NOMO-1 treated with dmso at 0.1 percent for 144 hours (cell line): ENCODE measurements around the gene SOX5.

Experiments
- DNase-seq: peaks from one replicate; lab custom pipeline; 2025; ENCODE audit not compliant: unreplicated experiment; lab: John Stamatoyannopoulos, UW

The SOX5 gene

DNA sequence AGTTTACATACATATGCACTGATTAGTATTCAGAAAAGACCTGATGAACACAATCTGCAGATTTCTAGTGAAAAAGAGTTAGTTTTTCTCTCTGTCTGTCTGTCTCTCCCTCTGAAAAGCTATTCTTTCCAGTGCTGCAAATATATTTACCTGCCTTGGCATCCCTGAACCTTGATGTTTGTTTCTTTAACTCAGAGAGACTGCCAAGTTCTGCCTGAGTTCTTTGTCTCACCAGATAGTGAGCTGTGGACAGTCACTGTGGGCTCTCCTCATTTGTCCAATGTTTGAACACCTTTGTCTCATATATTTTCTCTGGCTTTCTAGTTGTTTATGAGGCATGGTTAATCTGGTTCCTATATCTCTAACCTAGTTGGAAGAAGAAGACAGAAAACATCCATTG is 250.4 kb downstream of the SOX5 start:
- DNase-seq: no peak

DNA sequence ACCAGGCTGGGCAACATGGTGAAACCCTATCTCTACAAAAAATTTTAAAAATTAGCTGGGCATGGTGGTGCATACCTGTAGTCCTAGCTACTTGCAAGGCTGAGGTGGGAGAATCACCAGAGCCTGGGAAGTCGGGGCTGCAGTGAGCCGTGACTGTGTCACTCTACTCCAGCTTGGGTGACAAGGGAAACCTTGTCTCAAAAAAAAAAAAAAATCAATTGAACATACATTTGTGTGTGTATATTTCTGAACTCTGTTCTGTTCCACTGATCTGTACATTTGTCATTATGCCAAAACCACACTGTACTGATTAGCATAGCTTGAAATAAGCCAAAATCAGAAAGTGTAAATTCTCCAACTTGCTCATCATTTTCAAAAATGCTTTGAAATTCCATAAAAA is 254.6 kb downstream of the SOX5 start:
- DNase-seq: no peak

DNA sequence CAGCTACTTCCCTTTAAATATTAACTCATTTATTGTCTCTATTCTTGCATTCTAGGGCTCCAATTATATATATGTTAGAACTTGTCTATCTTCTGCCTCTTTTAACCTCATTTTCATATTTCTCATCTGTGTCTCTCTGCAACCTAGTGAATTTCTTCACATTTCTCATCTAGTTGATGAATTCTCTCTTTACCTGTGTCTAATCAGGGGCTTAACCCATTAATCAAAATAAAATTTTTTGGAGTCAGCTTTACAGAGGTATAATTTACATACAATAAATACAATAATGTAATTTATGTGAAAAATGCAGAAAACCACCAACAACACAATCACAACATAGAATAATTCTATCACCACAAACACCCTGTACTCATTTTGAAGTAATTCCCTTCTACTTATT is 255.2 kb downstream of the SOX5 start:
- no peak for DNase-seq

DNA sequence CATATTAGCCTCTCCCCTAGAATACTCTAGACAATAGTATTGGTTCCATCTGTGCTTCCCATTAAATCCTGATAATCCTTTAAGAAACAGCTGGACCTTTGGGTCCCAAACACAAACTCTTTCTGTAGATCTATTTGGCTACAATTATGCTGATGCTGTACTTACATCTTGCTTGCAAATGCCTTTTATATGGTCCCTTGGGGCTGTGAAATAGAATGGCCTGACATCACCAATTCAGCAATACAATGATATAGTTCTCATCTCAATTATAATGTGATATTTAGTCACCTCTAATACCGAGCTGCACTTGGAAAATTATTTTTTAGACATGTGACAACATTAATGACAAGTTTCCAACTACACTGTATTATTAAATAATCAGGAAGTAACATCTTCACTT is 261.5 kb downstream of the SOX5 start:
- DNase-seq: no peak

DNA sequence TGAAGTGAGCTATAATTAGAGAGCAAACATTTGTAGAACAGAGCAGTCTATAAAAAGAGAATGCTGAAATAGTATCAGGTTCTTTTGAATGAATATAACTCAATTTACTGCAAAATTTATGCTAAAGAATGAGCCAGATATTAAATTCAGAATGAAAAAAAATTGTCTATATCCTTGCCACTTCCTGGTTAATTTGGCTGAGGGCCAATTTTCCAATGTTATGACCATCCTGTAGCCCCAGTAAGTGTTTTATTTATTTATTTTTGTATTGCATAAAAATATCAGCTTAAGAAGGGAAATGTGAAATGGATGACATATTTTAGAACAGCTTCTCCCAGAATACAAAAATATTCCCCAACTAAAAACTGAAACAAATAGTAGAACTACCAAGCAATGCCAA is 263.4 kb downstream of the SOX5 start:
- DNase-seq: no peak

DNA sequence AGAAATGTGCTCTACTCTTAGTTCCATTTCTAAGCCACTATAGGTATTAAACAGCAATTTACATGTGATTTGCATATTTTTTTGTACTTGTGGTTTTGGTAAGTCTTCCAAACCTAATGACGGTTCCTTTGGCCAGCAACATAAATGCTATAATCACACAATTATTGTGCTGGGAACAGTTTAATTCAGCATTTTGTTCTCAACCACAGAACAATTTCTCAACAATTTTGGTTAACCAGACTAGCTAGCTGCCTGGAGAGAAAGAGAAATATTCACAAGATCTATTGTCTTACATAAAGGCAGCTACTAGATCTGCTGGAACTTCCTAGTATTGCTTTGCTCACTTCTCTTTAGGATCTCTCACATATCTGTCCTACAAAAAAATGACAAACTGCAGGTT is 265.3 kb downstream of the SOX5 start:
- peak; percentile 77 for DNase-seq

DNA sequence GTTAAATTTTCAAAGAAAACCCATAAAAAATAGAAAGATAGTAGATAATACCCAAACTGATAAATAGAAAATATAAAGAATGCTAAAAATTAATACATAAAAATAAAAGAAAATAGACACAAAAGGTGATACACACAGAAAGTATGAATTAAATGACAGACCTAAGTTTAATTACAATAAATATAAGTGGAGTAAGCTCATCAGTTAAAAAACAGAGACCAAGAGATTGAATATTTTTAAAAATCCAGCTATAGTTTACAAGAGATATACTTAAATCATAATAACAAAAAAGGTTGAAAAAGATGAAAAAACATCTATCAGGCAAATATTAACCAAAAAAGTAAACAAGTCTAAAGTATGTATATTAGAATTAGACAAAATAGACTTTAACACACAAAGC is 268.2 kb downstream of the SOX5 start:
- no peak for DNase-seq

DNA sequence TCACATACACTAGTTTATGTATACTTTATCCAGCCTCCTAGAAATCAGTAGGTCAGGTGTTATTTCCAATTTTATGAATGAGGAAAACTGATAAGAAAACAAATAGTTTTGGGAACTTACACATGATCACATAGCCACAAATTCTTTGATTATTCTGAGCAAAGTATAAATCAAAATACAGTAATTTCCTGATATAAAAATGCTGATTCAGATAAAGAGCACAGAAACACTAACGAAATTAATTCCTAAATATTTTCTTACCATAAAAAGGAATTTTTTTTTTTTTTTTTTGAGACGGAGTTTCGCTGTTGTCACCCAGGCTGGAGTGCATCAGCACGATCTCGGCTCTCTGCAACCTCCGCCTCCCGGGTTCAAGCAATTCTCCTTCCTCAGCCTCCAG is 275.4 kb downstream of the SOX5 start:
- DNase-seq: no peak

DNA sequence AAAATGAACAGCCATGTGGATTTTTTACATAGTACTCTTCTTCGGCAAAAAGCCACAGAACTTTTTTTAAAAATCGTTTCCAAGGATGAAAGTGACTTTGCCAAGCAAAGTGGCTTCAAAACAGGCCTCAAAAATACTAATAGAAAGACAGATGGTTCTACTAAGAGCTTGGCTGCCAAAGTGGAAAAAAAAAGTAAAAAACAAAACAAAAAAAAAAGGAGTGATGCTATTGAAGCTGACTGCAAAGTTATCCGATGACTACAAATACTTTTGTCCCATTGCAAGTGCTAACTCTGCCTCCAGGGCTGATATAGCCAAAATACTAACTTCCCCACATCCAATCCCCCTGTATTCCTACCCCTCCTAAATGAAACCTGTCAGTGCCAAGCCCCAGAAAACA is 277.6 kb downstream of the SOX5 start:
- DNase-seq: no peak

DNA sequence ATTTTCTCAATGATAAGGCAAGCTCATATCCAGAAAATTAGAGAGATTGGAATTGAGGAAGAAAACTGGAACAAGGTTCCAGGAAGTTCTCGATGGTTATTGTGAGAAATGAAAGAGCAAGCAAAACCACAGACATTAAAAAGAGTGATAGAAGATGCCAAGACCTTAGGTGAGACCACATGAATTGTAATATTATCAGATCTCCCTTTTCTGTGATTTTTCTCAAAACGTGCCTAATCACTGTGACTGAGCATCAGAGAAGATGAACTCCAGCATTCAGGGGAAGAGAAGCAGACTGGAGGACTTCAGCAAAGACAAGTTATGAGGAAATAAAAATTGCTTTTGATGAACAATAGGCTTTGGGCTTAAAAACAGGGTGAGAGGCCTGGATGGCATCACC is 278.8 kb downstream of the SOX5 start:
- DNase-seq: no peak

DNA sequence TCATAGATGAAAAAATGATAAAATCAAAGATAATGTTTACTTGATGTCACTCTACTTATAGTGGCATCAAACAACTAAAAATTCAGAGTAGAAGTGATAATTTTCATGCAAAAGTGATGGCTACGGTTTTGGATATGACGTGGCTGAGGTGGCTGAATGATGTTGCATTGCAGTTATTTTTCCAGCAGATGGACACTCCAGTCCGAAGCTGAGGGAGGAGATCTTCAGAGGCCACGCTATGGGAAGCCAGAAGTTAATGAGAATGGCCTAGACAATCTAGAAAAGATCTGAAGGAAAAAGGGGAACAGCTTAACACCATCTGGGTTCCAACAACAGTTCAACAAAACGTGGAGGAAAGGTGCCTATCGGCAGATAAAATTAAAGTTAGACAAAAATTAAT is 279.8 kb downstream of the SOX5 start:
- DNase-seq: no peak

DNA sequence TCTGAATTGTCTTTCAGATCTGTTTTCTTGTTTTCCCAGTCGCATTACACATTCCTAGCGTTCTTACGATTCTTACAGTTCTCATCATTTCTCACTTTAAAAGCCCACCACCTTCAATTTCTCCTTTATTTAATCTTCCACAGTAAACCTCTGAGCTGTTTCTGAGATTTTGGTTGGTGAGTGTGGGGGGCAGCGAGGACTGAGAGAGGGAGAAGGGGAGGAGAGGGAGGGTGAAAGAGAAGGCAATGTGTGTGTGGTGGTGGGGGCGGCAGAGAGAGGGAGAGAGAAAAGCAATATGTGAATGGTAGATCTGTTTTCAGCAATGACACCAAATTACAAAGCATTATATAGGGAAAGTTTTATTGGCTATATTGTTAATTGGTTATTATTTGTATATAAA is 282.6 kb downstream of the SOX5 start:
- no peak for DNase-seq

DNA sequence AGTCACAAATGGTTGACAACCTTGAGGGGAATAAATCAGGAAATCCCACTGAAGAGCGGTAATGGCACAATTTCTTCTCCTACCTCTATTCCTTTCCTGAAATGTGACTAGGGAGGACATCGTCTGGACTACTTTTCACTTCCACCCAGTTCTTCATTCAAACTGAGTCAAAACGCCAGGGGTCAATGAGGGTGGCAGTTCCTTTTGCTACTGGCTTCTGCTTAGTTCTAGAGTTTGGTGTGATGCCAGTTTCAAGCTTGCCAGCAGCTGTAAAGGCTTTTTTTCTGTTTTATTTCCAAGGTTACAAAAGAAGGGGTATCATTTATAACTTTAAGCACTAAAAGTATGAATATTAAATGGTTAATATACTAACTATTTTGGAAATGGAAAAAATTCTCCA is 286.5 kb downstream of the SOX5 start:
- DNase-seq: no peak

DNA sequence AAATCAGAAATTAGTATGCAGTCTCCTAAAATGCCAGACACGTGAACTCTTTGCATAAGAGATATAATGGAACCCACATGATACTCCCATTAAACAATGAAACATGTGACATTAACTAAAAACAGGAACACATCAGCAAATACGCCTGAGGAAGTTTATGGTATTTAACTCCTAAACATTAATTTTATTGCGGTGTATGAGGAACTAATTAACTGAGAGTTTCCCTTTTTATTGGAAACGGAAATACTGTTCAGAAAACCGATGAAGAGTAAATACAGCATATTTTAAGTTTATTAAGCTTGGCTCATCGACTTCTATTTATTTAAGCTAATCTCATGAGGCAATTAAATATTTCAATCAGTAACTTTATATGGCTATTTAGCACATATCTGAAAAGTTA is 290.3 kb downstream of the SOX5 start:
- DNase-seq: no peak

DNA sequence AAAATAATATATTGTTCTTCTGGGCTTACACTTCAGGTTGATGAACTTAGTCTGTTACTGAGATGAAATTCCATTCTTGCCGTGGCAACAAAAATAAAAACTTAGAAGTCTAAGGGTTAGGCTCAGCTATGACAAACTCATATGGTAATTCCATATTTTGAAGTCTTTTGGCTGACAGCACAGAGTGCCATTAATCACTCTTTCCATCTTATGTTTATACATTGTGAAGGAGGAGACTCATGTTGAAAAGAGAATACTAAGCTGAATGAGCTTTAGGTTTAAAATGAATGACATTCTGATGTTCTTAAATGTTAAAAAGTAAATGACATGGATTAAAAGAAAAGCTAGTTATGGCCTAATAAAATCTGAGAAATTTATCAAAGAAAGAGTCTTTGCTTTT is 291.9 kb downstream of the SOX5 start:
- DNase-seq: no peak

DNA sequence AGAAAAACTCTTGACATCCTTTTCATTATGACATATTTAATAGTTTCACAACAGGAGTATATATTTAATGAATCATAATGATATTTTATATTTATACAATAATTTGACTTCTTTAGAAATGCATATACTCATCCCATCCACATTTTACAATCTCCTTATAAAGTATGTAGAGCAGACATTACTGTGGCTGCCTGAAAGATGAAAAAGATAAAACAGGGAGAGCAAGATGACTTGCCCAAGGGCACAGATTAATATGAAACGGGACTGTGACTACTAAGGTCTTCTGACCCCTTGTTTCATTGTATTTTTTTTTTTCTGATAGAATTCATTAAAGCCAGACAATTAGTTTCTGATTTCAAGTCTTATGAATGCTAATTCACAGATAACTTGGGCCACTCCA is 293.6 kb downstream of the SOX5 start:
- DNase-seq: no peak

DNA sequence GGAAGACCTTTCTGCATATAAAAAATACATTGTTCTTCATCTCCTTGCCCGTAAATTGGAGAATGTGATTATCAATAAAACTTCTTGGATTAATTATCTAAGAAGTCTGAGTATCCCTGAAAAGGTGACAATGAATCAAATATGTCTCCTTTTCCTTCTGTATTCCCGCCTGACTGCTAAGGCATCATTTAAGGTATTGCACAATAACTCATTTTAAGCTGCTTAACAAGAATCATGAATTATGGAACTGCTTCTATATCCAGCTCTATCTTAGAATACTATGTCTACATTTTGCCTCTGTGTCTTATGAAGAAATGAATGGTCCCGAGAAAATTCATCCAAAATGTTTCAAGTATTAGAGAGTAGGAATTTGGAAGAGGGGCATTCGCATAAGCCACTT is 294.4 kb downstream of the SOX5 start:
- no peak for DNase-seq

DNA sequence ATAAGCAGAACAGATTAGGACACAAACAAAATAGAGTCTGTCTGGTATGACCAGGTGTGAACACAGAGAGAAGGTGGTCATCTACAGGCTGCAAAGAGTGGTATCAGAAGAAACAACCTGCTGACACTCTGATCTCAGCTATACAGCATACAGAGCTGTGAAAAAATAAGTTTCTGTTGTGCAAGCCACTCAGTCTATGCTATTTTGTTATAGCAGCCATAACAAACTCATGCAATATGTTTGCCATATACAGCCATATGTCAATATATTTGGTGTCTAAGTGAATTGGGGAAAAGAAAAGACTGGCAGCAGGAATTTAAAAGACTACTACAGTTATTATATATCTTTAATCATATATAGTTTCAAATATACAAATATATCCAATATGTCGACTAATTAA is 300.9 kb downstream of the SOX5 start:
- DNase-seq: no peak

DNA sequence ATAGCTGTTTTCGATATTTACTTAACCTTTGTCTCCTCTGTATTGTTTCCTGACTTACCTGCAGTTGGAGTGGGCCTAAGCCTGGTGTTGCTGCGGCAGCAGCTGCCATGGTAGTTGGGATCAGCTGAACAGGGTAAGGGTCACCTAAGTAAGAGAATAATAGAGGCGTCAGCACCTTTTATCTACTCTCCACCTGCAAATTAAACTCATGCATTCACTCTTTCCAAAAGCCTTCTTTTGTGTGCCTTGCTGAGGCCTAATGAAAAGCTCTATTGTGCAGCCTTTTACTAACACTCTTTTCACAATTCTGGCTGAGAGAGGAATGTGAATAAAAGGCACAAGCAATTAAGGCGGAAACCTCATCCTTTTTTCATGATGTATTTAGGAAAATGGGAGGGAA is 308.7 kb downstream of the SOX5 start:
- DNase-seq: no peak

DNA sequence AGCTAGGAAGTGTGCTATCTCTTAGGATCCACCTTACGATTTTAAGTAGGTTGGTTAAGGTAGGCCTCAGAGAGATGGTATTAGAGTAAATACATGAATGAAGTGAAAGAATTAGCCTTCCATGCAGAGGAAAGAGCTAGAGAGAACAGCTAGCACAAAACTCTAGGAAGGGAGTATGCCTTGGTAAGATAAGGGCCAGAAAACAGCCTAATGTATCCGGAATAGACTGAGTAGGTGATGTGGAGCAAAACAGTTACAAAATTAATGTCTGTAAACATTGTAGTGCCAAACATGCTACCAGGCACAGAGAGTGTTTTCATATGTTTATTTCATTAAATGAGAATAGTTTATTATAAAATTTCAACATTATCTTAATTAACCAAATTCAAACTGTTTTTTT is 315.1 kb downstream of the SOX5 start:
- DNase-seq: no peak

DNA sequence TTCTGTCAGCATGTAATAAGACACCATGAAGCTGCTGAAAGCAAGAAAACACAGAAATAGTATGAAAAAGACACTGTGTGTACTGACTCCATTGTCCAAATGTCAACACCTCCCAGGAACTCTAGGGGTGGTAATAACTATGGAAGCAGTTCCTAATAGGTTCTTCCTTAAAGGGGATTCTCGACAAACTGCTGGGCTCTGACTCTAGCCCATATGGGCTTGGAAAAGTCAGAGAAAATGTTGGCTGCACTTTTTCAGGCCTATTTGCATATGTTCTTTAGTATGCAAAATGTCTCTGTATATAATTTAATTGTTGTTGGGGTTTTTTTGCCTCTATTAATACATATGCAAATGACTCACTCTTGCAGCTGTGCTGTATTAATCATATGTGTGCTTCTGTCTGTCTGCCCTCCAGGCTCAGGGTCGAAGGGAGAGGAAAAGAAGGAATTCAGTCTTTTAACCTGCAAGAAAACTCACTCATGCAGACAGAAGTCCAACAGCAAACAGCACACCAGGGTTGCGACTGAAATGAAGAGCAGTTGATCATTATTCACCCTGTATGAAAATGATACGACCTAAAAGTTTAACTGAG is 317.6 kb downstream of the SOX5 start:
- no peak for DNase-seq

DNA sequence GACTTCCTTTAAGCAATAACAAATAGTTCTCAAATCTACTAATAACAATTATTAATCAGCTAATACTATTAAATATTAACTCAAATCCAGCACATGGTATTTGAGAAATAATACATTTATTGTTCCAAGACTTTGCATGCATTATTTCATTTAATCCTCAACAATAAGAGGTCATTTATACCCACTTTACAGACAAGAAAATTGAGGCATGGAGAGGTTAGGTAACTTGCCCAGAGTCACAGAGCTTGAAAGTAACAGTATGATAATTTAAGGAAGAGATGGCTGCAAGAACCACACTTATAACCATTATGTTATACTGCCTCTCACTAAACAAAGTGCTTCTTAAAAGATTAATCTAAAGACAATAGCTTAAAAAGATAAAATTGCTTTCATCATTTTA is 318.9 kb downstream of the SOX5 start:
- DNase-seq: no peak

DNA sequence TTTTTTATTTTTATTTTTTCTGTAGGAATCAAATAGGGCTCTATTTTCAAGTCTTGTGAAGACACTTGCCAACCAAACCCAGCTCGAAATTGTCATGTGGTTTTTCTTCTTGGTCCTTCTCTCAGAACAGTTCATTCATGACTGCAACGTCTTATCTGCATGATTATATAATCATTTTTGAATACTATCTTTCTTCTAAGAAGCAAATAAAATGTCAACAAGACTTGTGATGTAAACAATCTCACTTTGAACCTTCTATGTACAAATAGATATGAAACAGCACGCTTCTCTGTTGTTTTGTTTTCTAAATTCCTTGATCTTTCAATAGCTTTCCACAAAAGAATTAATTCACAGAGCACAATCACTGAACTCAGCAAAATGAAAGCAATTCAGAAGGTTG is 320.7 kb downstream of the SOX5 start:
- no peak for DNase-seq

DNA sequence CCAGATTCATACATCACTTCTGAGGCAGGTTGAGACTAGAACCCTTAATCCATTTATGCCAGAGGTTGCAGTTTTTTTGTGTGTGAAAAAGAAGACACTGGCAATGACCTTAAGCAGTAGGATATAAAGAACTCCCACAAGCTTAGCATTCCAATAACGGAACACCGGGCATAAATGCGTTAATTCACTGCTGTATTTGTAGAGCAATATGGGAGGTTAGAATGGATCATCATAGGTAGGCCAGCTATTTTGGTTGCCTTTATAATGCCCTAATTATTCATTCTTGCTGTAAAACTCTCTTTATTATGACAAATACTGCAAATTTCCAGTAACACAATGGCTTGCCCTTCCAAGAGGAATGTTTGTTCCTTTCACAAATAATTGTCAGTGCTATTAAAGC is 322.7 kb downstream of the SOX5 start:
- DNase-seq: no peak
